Vagina (tissue), 2 donors: ENCODE results near the gene RPS19. TPM values are rescaled to one million over a fixed set of nuclear protein-coding genes. Genes with fewer than 3 reads are reported as not detected.
"Not testable (repeated sequence)": the region's sequence is repeated elsewhere in the genome, so short reads cannot be mapped to it uniquely, and the experiment has no call there.

Experiments used
- DNase-seq, 2 donors: peaks; one replicate each; pipeline ENCODE4 v3.0.0-alpha.2; 2017; ENCODE audit errors: extremely low spot score in 2 of 2
- H3K27ac ChIP-seq: fragments of 200-600 bp; sonication (generic); one replicate; pipeline ENCODE4 v1.5.1; 2019
- H3K27me3 ChIP-seq: fragments of 200-600 bp; sonication (generic); one replicate; pipeline ENCODE4 v1.5.1; 2019
- H3K36me3 ChIP-seq, 2 donors: fragments of 200-600 bp; sonication (generic); one replicate each; pipeline ENCODE4 v1.5.1; 2017 to 2019
- H3K4me1 ChIP-seq: fragments of 200-600 bp; sonication (generic); one replicate; pipeline ENCODE4 v1.5.1; 2019
- H3K4me3 ChIP-seq, 2 donors: fragments of 200-600 bp; sonication (generic); 1 replicate in 1 of 2; 2 replicates in 1 of 2; pipeline ENCODE4 v1.5.1; 2016 to 2019
- H3K9me3 ChIP-seq: fragments of 200-600 bp; sonication (generic); one replicate; pipeline ENCODE4 v1.5.1; 2019
- POLR2A ChIP-seq, 2 donors: fragments of 450-650 bp; IDR thresholded peaks; one replicate each; pipeline ENCODE4 v1.6.1; 2017; ENCODE audit warnings: antibody characterized with exemption in 2 of 2, mild to moderate bottlenecking in 2 of 2, moderate library complexity in 2 of 2
- POLR2AphosphoS5 ChIP-seq, 2 donors: sonication (generic); formaldehyde crosslinking; IDR thresholded peaks; one replicate each; pipeline ENCODE4 v1.9.0; 2017; ENCODE audit warnings: antibody characterized with exemption in 2 of 2, mild to moderate bottlenecking in 2 of 2, low read depth in 1 of 2; ENCODE audit not compliant: insufficient read depth in 1 of 2
- intact Hi-C: fragments of 100-400 bp; cut with DNase I; formaldehyde crosslinking; loops from one replicate; pipeline ENCODE4 v1.15.1; 2023
- total RNA-seq: library from RNA; depleted of rRNA; stranded (reverse); fragments of >200 nt; gene quantifications from one replicate; pipeline ENCODE4 v1.2.3, GENCODE V29; 2016
- TF ChIP-seq, protein P1 (sequence below), 3 experiments: fragments of 450-650 bp in 2 of 3; fragments of 200-600 bp in 1 of 3; sonication (generic) in 1 of 3; IDR thresholded peaks; one replicate each; pipeline ENCODE4 v1.5.1; 2017 to 2019; ENCODE audit warnings: antibody characterized with exemption in 3 of 3, mild to moderate bottlenecking in 2 of 3, moderate library complexity in 2 of 3

Gene RPS19
- total RNA-seq, 1 donor from 2014 or later = 1,554 TPM

DNA sequence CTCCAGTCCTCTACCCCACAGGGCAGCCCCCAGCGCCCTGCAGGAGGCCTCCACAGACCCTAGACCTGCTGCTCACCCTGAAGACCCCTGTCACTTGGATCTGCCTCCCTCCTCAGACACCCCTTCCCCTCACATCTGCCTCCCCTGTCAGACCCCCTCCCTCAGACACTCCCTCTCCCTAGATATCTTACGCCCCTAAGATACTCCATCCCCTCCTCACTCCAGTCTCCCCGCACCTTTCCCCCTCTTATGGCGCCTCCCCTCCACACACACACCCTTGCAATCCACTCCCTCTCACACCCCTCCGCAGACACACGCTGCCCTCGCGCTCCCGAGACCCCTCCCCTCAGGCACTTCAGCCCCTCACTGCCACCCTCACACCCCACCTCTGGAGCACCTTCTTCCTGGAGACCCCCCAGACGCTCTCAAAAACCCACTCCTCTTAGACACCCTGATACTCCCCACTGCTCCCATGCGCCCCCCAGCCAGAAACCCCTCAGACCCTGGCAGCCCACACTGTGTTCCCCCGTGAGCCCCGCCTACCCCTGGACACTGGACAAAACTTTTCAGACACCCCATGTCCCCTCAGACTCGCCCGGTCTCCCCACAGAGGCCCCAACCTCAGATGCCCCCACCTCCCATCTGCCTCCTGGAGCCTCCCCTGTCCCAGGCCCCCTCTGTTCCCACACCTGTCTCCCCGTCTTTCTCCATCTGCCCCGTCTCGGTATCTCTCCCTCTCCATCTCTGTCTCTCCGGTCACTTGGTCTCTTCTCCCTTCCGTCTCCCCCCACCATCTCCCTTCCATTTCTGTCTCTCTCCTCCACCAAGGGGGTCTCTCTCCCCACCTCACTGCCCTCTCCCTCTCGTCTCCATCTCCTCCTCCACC is 53.7 kb downstream of the RPS19 start:
- Histone ChIP-seq H3K36me3 (no peaks in the 10 kb centered on the region), H3K4me3 (no peak overlapping the region), H3K9me3 (no peaks in the 10 kb centered on the region), H3K4me1 (peaks cover 14% of the 10 kb centered on the region), H3K27me3 (peaks cover 7% of the 10 kb centered on the region), H3K27ac (no peak overlapping the region)
- no peak for DNase-seq
- intact Hi-C loops = no loop called here
- TF ChIP-seq, protein P1, sequence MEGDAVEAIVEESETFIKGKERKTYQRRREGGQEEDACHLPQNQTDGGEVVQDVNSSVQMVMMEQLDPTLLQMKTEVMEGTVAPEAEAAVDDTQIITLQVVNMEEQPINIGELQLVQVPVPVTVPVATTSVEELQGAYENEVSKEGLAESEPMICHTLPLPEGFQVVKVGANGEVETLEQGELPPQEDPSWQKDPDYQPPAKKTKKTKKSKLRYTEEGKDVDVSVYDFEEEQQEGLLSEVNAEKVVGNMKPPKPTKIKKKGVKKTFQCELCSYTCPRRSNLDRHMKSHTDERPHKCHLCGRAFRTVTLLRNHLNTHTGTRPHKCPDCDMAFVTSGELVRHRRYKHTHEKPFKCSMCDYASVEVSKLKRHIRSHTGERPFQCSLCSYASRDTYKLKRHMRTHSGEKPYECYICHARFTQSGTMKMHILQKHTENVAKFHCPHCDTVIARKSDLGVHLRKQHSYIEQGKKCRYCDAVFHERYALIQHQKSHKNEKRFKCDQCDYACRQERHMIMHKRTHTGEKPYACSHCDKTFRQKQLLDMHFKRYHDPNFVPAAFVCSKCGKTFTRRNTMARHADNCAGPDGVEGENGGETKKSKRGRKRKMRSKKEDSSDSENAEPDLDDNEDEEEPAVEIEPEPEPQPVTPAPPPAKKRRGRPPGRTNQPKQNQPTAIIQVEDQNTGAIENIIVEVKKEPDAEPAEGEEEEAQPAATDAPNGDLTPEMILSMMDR (IDR thresholded peaks at IDR 0.05) = no peak
- TF ChIP-seq POLR2AphosphoS5 (IDR thresholded peaks at IDR 0.05; ENCODE audit: insufficient read depth in 1 of 2, low read depth in 1 of 2) (no peak), POLR2A (IDR thresholded peaks at IDR 0.05) (no peak)

DNA sequence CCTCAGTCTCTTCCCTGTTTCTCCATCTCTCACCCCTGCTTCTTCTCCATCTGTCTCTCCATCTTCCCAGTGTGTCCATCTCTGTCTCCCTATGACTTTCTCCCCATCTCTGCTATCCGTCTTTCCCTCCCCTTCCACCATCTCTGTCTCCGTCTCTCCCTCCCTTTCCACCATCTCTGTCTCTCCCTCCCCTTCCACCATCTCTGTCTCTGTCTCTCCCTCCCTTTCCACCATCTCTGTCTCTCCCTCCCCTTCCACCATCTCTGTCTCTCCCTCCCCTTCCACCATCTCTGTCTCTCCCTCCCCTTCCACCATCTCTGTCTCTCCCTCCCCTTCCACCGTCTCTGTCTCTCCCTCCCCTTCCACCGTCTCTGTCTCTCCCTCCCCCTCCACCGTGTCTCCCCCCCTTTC is 54.4 kb downstream of the RPS19 start:
- H3K9me3 ChIP-seq, H3K36me3 ChIP-seq, H3K27ac ChIP-seq, H3K4me3 ChIP-seq, intact Hi-C loops, H3K27me3 ChIP-seq, DNase-seq: not testable (repeated sequence)
- peaks cover 14% of the 10 kb centered on the region for H3K4me1 ChIP-seq

DNA sequence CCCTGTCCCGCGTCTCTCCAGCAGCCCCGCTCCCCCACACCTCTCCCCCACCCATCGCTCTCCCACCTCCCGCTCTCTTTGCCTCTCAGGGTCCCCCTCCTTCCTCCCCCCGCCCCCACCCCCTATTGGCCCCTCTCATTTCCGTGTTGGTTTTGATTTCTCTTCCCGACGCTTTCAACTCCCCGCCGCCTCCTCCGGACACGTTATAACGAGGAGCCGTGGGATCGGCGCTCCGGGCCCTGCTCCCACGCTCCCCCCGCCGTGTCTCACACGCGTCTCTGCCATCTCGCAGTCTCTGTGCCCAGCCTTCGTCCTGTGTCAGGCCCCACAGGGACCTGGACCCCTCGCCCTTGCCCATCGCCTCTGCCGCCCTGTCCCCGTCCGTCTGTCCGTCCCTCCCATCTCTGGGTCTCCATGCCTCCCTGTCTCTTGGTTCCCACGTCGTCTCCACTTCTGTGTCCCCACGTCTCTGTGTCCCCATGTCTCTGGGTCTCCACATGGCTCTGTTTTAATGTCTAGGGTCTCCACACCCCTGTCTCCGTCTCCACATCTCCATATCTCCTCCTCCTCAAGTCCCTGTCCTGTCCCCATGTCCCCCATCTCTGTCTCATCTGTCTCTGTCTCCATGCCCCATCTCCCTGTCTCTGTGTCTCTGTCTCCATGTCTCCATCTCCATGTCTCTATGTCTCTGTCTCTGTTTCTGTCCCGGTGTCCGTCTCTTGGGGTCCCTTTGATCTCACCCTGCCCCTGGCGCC is 55.1 kb downstream of the RPS19 start:
- DNase-seq = no peak
- no peaks in the 10 kb centered on the region for H3K9me3 ChIP-seq
- TF ChIP-seq POLR2A (IDR thresholded peaks at IDR 0.05) (no peak), POLR2AphosphoS5 (IDR thresholded peaks at IDR 0.05; ENCODE audit: insufficient read depth in 1 of 2, low read depth in 1 of 2) (no peak)
- TF ChIP-seq, protein P1 (IDR thresholded peaks at IDR 0.05) = no peak
- peaks cover 7% of the 10 kb centered on the region for H3K27me3 ChIP-seq
- peaks cover 14% of the 10 kb centered on the region for H3K4me1 ChIP-seq
- intact Hi-C loops = no loop called here
- H3K36me3 ChIP-seq = no peaks in the 10 kb centered on the region
- no peak overlapping the region for H3K4me3 ChIP-seq
- H3K27ac ChIP-seq = no peak overlapping the region

DNA sequence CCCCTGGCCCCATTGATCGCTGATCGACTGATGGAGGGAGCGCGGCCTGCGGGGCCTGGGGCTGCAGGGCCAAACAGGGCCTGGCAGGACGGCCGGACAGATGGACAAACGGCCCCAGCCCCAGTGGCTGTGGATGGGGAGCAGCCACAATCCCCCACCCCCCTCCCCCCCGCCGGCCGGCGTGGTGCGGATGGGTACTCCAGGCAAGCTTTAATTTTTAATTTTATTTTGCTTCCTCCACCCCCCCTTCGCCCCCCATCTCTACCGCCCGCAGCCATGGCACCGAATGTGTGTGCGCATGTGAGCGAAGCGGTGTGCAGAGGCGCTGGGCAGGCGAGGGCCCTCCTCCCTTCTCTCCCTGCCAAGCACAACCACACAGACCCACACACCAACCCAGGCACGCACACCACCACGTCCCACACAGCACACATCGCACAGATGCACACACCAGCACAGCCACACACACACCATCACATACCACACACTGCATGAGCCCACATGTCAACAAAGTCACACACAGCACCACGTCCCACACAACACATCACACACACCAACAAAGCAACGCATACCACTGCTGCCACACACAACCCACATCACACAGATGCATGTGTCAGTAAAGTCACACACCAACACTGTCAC is 55.8 kb downstream of the RPS19 start:
- no peak for DNase-seq
- H3K27me3 ChIP-seq = peaks cover 7% of the 10 kb centered on the region
- TF ChIP-seq, protein P1 (IDR thresholded peaks at IDR 0.05) = no peak
- TF ChIP-seq POLR2AphosphoS5 (IDR thresholded peaks at IDR 0.05; ENCODE audit: insufficient read depth in 1 of 2, low read depth in 1 of 2) = no peak
- no peak for TF ChIP-seq POLR2A (IDR thresholded peaks at IDR 0.05)

DNA sequence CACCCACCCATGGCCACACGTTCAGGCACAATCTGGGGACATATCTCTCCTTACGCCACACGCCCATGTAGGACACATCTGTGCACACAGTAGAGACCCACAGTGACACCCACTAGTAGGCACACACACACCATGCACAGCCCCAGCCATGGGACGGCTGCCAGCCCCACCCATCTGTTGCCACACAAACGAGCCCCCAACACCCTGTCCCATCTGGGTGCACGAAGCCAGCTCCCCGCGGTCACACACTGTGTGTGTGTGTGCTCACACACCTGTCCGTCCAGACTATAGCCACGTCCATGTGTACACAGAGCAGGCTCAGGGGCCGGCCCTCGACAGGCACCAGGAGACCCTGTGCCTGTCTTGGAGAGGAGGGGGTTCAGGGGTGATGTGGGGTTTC is 57.6 kb downstream of the RPS19 start:
- DNase-seq = no peak
- no peaks in the 10 kb centered on the region for H3K36me3 ChIP-seq
- no peak overlapping the region for H3K27ac ChIP-seq
- no peak overlapping the region for H3K4me3 ChIP-seq
- TF ChIP-seq POLR2AphosphoS5 (IDR thresholded peaks at IDR 0.05; ENCODE audit: insufficient read depth in 1 of 2, low read depth in 1 of 2) (no peak), POLR2A (IDR thresholded peaks at IDR 0.05) (no peak)
- TF ChIP-seq, protein P1 (IDR thresholded peaks at IDR 0.05) = no peak
- peaks cover 14% of the 10 kb centered on the region for H3K4me1 ChIP-seq
- H3K27me3 ChIP-seq = peaks cover 12% of the 10 kb centered on the region
- intact Hi-C loops = no loop called here
- H3K9me3 ChIP-seq = no peaks in the 10 kb centered on the region

More for the DNA sequence above, 55.8 kb downstream of the RPS19 start:
- intact Hi-C loops = no loop called here
- Histone ChIP-seq H3K27ac (no peak overlapping the region), H3K4me1 (peaks cover 14% of the 10 kb centered on the region), H3K4me3 (no peak overlapping the region), H3K36me3 (no peaks in the 10 kb centered on the region), H3K9me3 (no peaks in the 10 kb centered on the region)
